ENCODE results near the gene CCAR1.
"Not testable (repeated sequence)": the region's sequence is repeated elsewhere in the genome, so short reads cannot be mapped to it uniquely, and the experiment has no call there.

Gene CCAR1

DNA sequence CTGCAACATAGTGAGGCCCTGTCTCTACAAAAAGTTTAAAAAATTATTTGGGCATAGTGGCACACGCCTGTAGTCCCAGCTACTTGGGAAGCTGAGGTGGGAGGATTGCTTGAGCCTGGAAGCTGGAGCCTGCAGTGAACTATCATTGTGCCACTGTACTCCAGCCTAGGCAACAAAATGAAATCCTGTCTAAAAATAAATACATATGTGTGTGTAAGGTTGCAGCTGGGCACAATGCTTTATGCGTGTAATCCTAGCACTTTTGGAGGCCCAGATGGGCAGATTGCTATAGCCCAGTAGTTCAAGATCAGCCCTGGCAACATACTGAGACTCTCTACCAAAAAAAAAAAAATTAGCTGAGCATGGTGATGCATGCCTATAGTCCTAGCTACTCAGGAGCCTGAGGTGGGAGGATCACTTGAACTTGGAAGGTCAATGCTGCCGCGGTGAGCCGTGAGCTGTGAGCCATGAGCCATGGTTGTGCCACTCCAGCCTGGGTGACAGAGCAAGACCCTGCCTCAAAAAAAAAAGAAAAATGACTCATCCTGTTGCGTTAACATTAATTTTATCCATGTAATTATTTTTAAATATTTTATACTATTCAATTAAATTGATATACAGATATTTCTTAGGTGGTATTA is 38.3 kb downstream of the CCAR1 start:
- H3K4me1 ChIP-seq (ENCODE audit: insufficient read depth, low read length), result no peaks in the 10 kb centered on the region
- H3K27ac ChIP-seq (ENCODE audit: low read depth, low read length), result no peak overlapping the region
- no peaks in the 10 kb centered on the region for H3K9me3 ChIP-seq (ENCODE audit: insufficient read depth, low read depth, low read length)
- 97% methylated on average over 5 of the region's 6 CpGs for WGBS
- no peak overlapping the region for H3K9ac ChIP-seq (ENCODE audit: low read depth, low read length)
- no peaks in the 10 kb centered on the region for H3K27me3 ChIP-seq (ENCODE audit: insufficient read depth, low read length)
- peaks cover 93% of the 10 kb centered on the region for H3K36me3 ChIP-seq (ENCODE audit: insufficient read depth, low read length)
- H3K4me3 ChIP-seq (ENCODE audit: low read length), result no peak overlapping the region

DNA sequence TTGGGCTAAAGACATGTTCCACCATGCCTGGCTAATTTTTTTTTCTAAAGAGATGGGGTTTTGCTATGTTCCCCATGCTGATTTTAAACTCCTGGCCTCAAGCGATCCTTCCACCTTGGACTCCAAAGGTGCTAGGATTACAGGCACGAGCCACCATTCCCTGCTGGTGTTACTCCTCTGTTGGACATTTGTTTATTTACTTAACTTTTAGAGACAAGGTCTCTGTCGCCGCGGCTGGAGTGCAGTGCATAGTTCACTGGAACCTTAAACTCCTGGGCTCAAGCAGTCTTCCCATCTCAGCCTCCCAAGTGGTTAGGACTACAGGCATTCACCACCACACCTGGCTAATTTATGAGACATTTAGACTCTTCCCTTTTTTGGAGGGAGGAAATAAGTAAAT is 38.9 kb downstream of the CCAR1 start:
- Histone ChIP-seq H3K36me3 (ENCODE audit: insufficient read depth, low read length) (peaks cover 93% of the 10 kb centered on the region), H3K4me1 (ENCODE audit: insufficient read depth, low read length) (no peaks in the 10 kb centered on the region), H3K27ac (ENCODE audit: low read depth, low read length) (no peak overlapping the region), H3K9me3 (ENCODE audit: insufficient read depth, low read depth, low read length) (no peaks in the 10 kb centered on the region), H3K27me3 (ENCODE audit: insufficient read depth, low read length) (no peaks in the 10 kb centered on the region), H3K9ac (ENCODE audit: low read depth, low read length) (no peak overlapping the region), H3K4me3 (ENCODE audit: low read length) (no peak overlapping the region)
- 94% methylated on average over 5 of the region's 5 CpGs for WGBS

DNA sequence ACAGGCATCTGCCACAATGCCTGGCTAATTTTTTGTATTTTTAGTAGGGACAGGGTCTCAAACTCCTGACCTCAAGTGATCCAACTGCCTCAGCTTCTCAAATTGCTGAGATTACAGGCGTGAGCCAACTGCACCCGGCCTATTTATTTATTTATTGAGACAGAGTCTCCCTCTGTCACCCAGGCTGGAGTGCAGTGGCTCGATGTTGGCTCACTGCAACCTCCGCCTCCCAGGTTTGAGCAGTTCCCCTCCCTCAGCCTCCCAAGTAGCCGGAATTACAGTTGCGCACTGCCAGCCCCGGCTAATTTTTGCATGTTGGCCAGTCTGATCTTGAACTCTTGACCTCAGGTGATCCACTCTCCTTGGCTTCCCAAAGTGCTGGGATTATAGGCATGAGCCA is 46.4 kb downstream of the CCAR1 start:
- H3K4me1 ChIP-seq (ENCODE audit: insufficient read depth, low read length); H3K9ac ChIP-seq (ENCODE audit: low read depth, low read length); H3K9me3 ChIP-seq (ENCODE audit: insufficient read depth, low read depth, low read length); H3K4me3 ChIP-seq (ENCODE audit: low read length); H3K27me3 ChIP-seq (ENCODE audit: insufficient read depth, low read length); H3K27ac ChIP-seq (ENCODE audit: low read depth, low read length): not testable (repeated sequence)
- WGBS, result 97% methylated on average over 7 of the region's 7 CpGs
- H3K36me3 ChIP-seq (ENCODE audit: insufficient read depth, low read length), result peaks cover 96% of the 10 kb centered on the region

DNA sequence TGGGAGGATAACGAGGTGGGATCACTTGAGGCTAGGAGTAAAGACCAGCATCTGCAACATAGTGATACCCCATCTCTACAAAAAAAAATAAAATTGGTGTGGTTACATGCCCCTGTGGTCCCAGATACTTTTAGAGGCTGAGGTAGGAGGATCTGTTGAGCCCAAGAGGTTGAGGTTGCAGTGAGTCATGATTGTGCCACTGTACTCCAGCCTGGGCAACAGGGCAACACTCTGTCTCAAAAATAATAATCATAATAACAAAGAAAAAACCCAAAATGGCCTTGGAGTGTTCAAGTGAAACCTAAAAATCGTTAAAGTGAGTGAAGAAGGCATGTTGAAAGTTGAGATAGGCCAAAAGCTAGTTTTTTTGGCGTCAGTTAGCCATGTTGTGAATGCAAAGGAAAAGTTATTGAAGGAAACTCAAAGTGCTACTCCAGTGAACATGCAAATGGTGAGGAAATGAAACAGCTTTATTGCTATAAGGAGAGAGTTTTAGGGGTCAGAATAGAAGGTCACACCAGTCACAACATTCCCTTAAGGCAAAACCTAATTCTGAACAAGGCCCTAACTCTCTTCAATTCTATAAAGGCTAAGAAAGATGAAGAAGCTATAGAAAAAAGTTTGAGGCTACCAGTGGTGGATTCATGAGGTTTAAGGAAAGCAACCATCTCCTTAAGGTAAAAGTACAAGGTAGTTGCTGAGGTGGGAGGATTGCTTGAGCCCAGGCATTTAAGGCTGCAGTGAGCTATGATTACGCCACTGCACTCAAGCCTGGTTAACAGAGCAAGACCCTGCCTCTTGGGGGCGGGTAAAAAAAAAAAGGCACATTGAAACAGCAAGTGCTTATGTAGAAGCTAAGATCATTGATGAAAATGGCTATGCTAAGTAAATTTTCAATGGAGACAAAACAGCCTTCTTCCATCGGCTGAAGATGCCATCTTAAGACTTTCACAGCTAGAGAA is 60.9 kb downstream of the CCAR1 start:
- Histone ChIP-seq H3K9me3 (ENCODE audit: insufficient read depth, low read depth, low read length) (no peaks in the 10 kb centered on the region), H3K4me1 (ENCODE audit: insufficient read depth, low read length) (no peaks in the 10 kb centered on the region), H3K9ac (ENCODE audit: low read depth, low read length) (no peak overlapping the region), H3K27ac (ENCODE audit: low read depth, low read length) (no peak overlapping the region), H3K4me3 (ENCODE audit: low read length) (no peak overlapping the region), H3K36me3 (ENCODE audit: insufficient read depth, low read length) (peaks cover 91% of the 10 kb centered on the region), H3K27me3 (ENCODE audit: insufficient read depth, low read length) (no peaks in the 10 kb centered on the region)
- WGBS, result 92% methylated on average over 6 of the region's 6 CpGs

DNA sequence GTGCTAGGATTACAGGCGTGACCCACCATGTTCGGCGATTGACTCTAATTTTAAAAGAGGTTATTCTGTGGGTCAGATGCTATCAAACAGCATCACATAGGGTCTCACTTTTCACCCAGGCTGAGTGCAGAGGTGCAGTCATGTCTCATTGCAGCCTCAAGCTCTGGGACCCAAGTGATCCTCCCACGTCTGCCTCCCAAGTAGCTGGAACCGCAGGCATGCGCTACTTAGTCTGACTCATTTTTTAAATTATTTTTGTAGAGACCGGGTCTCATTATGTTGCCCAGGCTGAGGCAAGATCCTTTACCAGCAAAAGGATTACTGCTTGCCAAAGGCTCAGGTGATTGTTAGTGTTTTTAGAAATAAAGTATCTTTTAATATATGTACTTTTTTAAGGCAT is 63.4 kb downstream of the CCAR1 start:
- Histone ChIP-seq H3K4me3 (ENCODE audit: low read length) (no peak overlapping the region), H3K9ac (ENCODE audit: low read depth, low read length) (no peak overlapping the region), H3K36me3 (ENCODE audit: insufficient read depth, low read length) (peaks cover 91% of the 10 kb centered on the region), H3K9me3 (ENCODE audit: insufficient read depth, low read depth, low read length) (no peaks in the 10 kb centered on the region), H3K4me1 (ENCODE audit: insufficient read depth, low read length) (no peaks in the 10 kb centered on the region), H3K27me3 (ENCODE audit: insufficient read depth, low read length) (no peaks in the 10 kb centered on the region), H3K27ac (ENCODE audit: low read depth, low read length) (no peak overlapping the region)
- 95% methylated on average over 7 of the region's 7 CpGs for WGBS

DNA sequence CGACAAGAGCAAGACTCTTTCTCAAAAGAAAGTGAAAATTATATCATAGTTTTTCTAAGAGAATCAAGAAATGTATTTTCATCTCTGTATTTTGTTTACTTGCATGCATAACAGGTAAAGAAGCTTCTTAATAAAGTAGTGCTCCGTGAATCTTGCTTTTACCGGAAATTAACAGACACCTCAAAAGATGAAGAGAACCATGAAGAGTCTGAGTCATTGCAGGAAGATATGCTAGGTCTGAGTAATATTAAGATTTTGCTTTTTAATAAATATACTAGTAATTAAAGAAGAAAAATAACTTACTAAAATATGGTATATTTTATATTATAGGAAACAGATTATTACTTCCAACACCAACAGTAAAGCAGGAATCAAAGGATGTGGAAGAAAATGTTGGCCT is 66.8 kb downstream of the CCAR1 start:
- Histone ChIP-seq H3K9me3 (ENCODE audit: insufficient read depth, low read depth, low read length) (no peaks in the 10 kb centered on the region), H3K4me3 (ENCODE audit: low read length) (no peak overlapping the region), H3K27ac (ENCODE audit: low read depth, low read length) (no peak overlapping the region), H3K36me3 (ENCODE audit: insufficient read depth, low read length) (peaks cover 91% of the 10 kb centered on the region), H3K4me1 (ENCODE audit: insufficient read depth, low read length) (no peaks in the 10 kb centered on the region), H3K27me3 (ENCODE audit: insufficient read depth, low read length) (no peaks in the 10 kb centered on the region), H3K9ac (ENCODE audit: low read depth, low read length) (no peak overlapping the region)
- 98% methylated on average over 2 of the region's 3 CpGs for WGBS

DNA sequence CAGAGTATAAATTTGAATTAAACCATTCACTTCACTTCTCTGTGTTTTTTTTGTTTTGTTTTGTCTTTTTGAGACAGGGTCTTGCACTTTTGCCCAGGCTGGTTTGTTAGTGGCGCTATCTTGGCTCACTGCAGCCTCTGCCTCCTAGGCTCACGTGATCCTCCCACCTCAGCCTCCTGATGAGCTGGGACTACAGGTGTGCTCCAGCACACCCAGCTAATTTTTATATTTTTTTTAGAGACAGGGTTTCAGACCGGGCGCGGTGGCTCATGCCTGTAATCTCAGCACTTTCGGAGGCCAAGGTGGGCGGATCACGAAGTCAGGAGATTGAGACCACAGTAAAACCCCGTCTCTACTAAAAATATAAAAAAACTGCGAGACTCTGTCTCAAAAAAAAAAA is 69.4 kb downstream of the CCAR1 start:
- no peak overlapping the region for H3K4me3 ChIP-seq (ENCODE audit: low read length)
- H3K36me3 ChIP-seq (ENCODE audit: insufficient read depth, low read length), result peaks cover 98% of the 10 kb centered on the region
- H3K9ac ChIP-seq (ENCODE audit: low read depth, low read length), result no peak overlapping the region
- H3K4me1 ChIP-seq (ENCODE audit: insufficient read depth, low read length), result no peaks in the 10 kb centered on the region
- no peaks in the 10 kb centered on the region for H3K9me3 ChIP-seq (ENCODE audit: insufficient read depth, low read depth, low read length)
- no peaks in the 10 kb centered on the region for H3K27me3 ChIP-seq (ENCODE audit: insufficient read depth, low read length)
- H3K27ac ChIP-seq (ENCODE audit: low read depth, low read length), result no peak overlapping the region
- WGBS, result 97% methylated on average over 10 of the region's 10 CpGs

DNA sequence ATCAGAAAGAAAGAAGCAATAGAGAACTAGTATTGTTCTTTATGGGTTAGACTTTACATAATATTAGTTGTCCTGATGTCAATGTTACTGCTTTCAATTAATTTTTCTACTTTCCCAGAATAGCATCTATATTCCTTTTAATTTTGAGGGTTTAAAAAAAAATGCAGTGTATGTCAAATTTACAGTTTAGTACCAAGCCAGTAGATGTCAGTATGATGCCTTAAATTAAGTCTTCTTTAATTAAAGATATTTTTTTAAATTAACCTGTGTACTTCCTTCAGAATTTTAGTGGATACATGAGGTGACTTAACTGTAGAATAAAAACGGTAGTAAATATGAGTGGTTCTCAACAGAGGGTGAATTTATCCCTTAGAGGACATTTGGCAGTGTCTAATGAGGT is 71.1 kb downstream of the CCAR1 start:
- H3K4me1 ChIP-seq (ENCODE audit: insufficient read depth, low read length), result no peaks in the 10 kb centered on the region
- 94% methylated on average over 1 of the region's 1 CpG for WGBS

DNA sequence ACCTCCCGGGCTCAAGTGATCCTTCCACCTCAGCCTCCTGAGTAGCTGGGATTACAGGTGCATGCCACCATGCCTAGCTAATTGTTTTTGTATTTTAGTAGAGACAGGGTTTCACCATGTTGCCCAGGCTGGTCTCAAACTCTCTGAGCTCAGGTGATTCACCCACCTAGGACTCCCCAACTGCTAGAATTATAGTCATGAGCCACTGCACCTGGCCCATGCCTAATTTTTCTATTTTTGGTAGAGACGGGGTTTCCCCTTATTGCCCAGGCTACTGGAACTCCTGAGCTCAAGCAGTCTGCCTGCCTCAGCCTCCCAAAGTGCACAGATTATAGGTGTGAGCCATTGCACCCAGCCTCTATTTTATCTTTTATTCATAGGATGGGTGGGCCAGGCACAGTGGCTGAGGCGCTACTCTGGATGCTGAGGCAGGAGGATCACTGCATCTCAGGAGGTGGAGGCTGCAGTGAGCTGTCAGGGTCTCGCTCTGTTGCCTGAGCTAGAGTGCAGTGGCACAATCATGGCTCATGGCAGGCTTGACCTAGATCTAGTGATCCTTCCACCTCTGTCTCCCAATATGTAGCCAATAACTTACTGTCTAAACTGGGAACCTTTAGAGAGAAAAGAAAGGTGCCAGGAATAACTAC is 75.0 kb downstream of the CCAR1 start:
- 94% methylated on average over 4 of the region's 4 CpGs for WGBS
- Histone ChIP-seq H3K4me1 (ENCODE audit: insufficient read depth, low read length) (no peaks in the 10 kb centered on the region), H3K9ac (ENCODE audit: low read depth, low read length) (no peak overlapping the region), H3K9me3 (ENCODE audit: insufficient read depth, low read depth, low read length) (no peaks in the 10 kb centered on the region), H3K27me3 (ENCODE audit: insufficient read depth, low read length) (no peaks in the 10 kb centered on the region), H3K36me3 (ENCODE audit: insufficient read depth, low read length) (peaks cover 57% of the 10 kb centered on the region), H3K27ac (ENCODE audit: low read depth, low read length) (no peak overlapping the region), H3K4me3 (ENCODE audit: low read length) (no peak overlapping the region)

More for the DNA sequence above, 71.1 kb downstream of the CCAR1 start:
- Histone ChIP-seq H3K27ac (ENCODE audit: low read depth, low read length) (no peak overlapping the region), H3K4me3 (ENCODE audit: low read length) (no peak overlapping the region), H3K9ac (ENCODE audit: low read depth, low read length) (no peak overlapping the region), H3K36me3 (ENCODE audit: insufficient read depth, low read length) (peaks cover 96% of the 10 kb centered on the region), H3K27me3 (ENCODE audit: insufficient read depth, low read length) (no peaks in the 10 kb centered on the region), H3K9me3 (ENCODE audit: insufficient read depth, low read depth, low read length) (no peaks in the 10 kb centered on the region)

DNA sequence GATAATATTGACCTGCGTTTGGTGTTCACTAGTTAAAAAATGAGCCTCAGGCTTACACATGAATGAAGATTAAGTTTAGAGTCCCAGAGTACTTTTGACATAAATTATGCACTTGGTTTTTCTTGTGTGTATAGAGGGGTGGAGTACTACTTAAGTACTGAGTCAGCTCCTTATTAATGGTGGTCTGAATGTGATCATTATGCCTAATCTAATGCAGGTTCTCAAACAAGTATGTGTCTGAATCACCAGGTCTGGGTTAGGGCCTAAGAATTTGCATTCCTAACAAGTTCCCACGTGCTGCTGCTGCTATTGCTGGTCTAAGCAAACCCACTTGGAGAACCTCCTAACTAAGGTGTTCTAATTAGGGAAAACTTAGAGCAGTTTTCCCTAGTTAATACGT is 75.6 kb downstream of the CCAR1 start:
- 83% methylated on average over 3 of the region's 3 CpGs for WGBS
- no peaks in the 10 kb centered on the region for H3K27me3 ChIP-seq (ENCODE audit: insufficient read depth, low read length)

DNA sequence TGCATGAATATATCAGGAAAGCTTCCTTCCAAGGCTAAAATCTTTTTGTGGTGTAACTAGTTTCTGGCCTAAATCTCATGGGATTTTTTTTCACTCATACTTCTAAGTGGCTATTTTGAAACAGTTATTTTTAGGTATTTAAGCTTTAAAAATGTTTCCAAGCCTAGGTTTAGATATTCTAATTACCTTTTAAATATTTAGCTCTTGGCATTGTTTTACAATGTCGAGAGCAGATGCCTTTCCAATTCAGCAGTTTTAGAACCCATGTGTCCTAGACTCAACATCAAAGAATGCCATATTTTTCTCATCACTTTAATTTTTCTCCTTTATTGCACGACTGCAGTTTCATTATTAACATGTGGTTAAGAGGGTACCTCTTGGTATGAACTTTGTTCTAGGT is 79.2 kb downstream of the CCAR1 start:
- no peaks in the 10 kb centered on the region for H3K9me3 ChIP-seq (ENCODE audit: insufficient read depth, low read depth, low read length)
- H3K27me3 ChIP-seq (ENCODE audit: insufficient read depth, low read length), result no peaks in the 10 kb centered on the region
- H3K4me3 ChIP-seq (ENCODE audit: low read length), result no peak overlapping the region
- no peak overlapping the region for H3K9ac ChIP-seq (ENCODE audit: low read depth, low read length)
- H3K27ac ChIP-seq (ENCODE audit: low read depth, low read length), result no peak overlapping the region
- H3K4me1 ChIP-seq (ENCODE audit: insufficient read depth, low read length), result no peaks in the 10 kb centered on the region
- 74% methylated on average over 1 of the region's 2 CpGs for WGBS
- H3K36me3 ChIP-seq (ENCODE audit: insufficient read depth, low read length), result peaks cover 17% of the 10 kb centered on the region

More for the DNA sequence above, 75.6 kb downstream of the CCAR1 start:
- H3K4me3 ChIP-seq (ENCODE audit: low read length), result no peak overlapping the region
- H3K9me3 ChIP-seq (ENCODE audit: insufficient read depth, low read depth, low read length), result no peaks in the 10 kb centered on the region
- peaks cover 51% of the 10 kb centered on the region for H3K36me3 ChIP-seq (ENCODE audit: insufficient read depth, low read length)
- H3K27ac ChIP-seq (ENCODE audit: low read depth, low read length), result no peak overlapping the region
- no peaks in the 10 kb centered on the region for H3K4me1 ChIP-seq (ENCODE audit: insufficient read depth, low read length)
- H3K9ac ChIP-seq (ENCODE audit: low read depth, low read length), result no peak overlapping the region

All from HUES64 (cell line).